HCT116 (cell line): ENCODE measurements around the gene SLC35B1. TPM values are rescaled to one million over a fixed set of nuclear protein-coding genes. Genes with fewer than 3 reads are reported as not detected.

Experiments
- ATAC-seq: fragments of 200-7000 bp; cut with Tn5 transposase; 2 replicates; pipeline ENCODE4 v1.9.1; 2020; ENCODE audit warnings: mild to moderate bottlenecking, moderate library complexity
- BruUV-seq: library from RNA; stranded (reverse); fragments of 400-500 nt; replicated peaks from 2 replicates; lab custom pipeline; 2021; lab: Mats Ljungman, UMichigan
- CTCF ChIA-PET: fragments of 300-600 bp; sonication (Branson Sonifier 250); formaldehyde crosslinking; loops from one replicate; lab custom pipeline; 2021; ENCODE audit warnings: antibody characterized with exemption; lab: Charles Lee
- POLR2A ChIA-PET: fragments of 300-600, 350-600 bp; sonication (Branson Sonifier 250); formaldehyde crosslinking; loops from one replicate; lab custom pipeline; 2021; ENCODE audit warnings: antibody characterized with exemption; lab: Charles Lee
- RAD21 ChIA-PET, 2 experiments: fragments of 300-600 bp; sonication (Branson Sonifier 250); formaldehyde crosslinking; loops; one replicate each; lab custom pipeline; 2023; ENCODE audit warnings: low total read pairs in 2 of 2; ENCODE audit not compliant: uncharacterized antibody in 2 of 2, unreplicated experiment in 2 of 2, low non-redundant PET in 1 of 2; lab: Charles Lee
- DNase-seq: peaks from one replicate; pipeline ENCODE4 v3.0.0-alpha.2; 2010; ENCODE audit warnings: low read depth, low spot score
- H2AFZ ChIP-seq: fragments of 200-600 bp; shearing (Covaris generic), sonication (generic); 2 replicates; pipeline ENCODE4 v1.6.1; 2017; ENCODE audit warnings: low read depth, mixed run types, mixed read lengths, antibody characterized with exemption, low read length; ENCODE audit not compliant: poor library complexity, severe bottlenecking
- H3K27ac ChIP-seq: 2 replicates; pipeline ENCODE4 v1.5.1; 2012; ENCODE audit warnings: low read depth, low read length
- H3K27me3 ChIP-seq: fragments of 200-600 bp; sonication (generic); 2 replicates; pipeline ENCODE4 v1.6.1; 2016; ENCODE audit warnings: mixed run types, low read length, mixed read lengths; ENCODE audit not compliant: insufficient read depth
- H3K36me3 ChIP-seq, 2 experiments: fragments of 200-500 bp in 1 of 2; fragments of 200-600 bp in 1 of 2; sonication (Bioruptor generic) in 1 of 2; sonication (generic) in 1 of 2; 2 replicates each; pipeline versions ENCODE4 v1.5.1 to v1.6.1; 2014 to 2016; ENCODE audit warnings: low read length in 2 of 2, inconsistent platforms in 1 of 2, mixed read lengths in 1 of 2, mixed run types in 1 of 2; ENCODE audit not compliant: insufficient read depth in 2 of 2, control insufficient read depth in 1 of 2
- H3K4me1 ChIP-seq, 2 experiments: fragments of 200-600 bp in 1 of 2; sonication (generic) in 1 of 2; 2 replicates each; pipeline versions ENCODE4 v1.5.1 to v1.6.1; 2012 to 2017; ENCODE audit warnings: low read length in 2 of 2, inconsistent platforms in 1 of 2, mild to moderate bottlenecking in 1 of 2, mixed read lengths in 1 of 2, mixed run types in 1 of 2, moderate library complexity in 1 of 2; ENCODE audit not compliant: insufficient read depth in 2 of 2, control insufficient read depth in 1 of 2
- H3K4me2 ChIP-seq: fragments of 200-600 bp; sonication (generic); 2 replicates; pipeline ENCODE4 v1.6.1; 2017; ENCODE audit warnings: mixed run types, low read length, mixed read lengths
- H3K4me3 ChIP-seq, 2 experiments: fragments of 200-600 bp in 1 of 2; sonication (generic) in 1 of 2; replicated peaks in 1 of 2; 2 replicates each; pipeline ENCODE4 v1.5.1; 2011 to 2016; ENCODE audit warnings: low read length in 2 of 2, control low read depth in 1 of 2, low read depth in 1 of 2, mild to moderate bottlenecking in 1 of 2, mixed read lengths in 1 of 2, mixed run types in 1 of 2
- H3K79me2 ChIP-seq: fragments of 200-600 bp; sonication (generic); 2 replicates; pipeline ENCODE4 v1.6.1; 2017; ENCODE audit warnings: mild to moderate bottlenecking, mixed run types, low read length, moderate library complexity, mixed read lengths; ENCODE audit not compliant: insufficient read depth
- H3K9ac ChIP-seq: fragments of 200-600 bp; sonication (generic); 2 replicates; pipeline ENCODE4 v1.6.1; 2016; ENCODE audit warnings: low read length, mixed read lengths
- H3K9me2 ChIP-seq: fragments of 200-600 bp; sonication (generic), shearing (Covaris generic); 2 replicates; pipeline ENCODE4 v1.6.1; 2017; ENCODE audit warnings: mixed run types, mild to moderate bottlenecking, moderate library complexity; ENCODE audit not compliant: insufficient read depth
- H3K9me3 ChIP-seq, 2 experiments: fragments of 200-500 bp in 1 of 2; fragments of 200-600 bp in 1 of 2; sonication (Bioruptor generic) in 1 of 2; sonication (generic) in 1 of 2; 2 replicates each; pipeline ENCODE4 v1.6.1; 2014 to 2017; ENCODE audit warnings: low read length in 2 of 2, mixed read lengths in 2 of 2, inconsistent platforms in 1 of 2, low read depth in 1 of 2, mild to moderate bottlenecking in 1 of 2, mixed run types in 1 of 2, moderate library complexity in 1 of 2; ENCODE audit not compliant: control insufficient read depth in 1 of 2, insufficient read depth in 1 of 2
- H4K20me1 ChIP-seq: fragments of 200-600 bp; sonication (generic), shearing (Covaris generic); 2 replicates; pipeline ENCODE4 v1.6.1; 2017; ENCODE audit warnings: mixed run types, mild to moderate bottlenecking, moderate library complexity; ENCODE audit not compliant: insufficient read depth
- FOSL1 ChIP-seq: IDR thresholded peaks from 2 replicates; pipeline ENCODE4 v1.6.1; 2012; ENCODE audit warnings: low read depth
- POLR2A ChIP-seq: IDR thresholded peaks from 2 replicates; pipeline ENCODE4 v1.7.0; 2011; ENCODE audit warnings: borderline replicate concordance; ENCODE audit not compliant: insufficient read depth, insufficient read length; ENCODE audit errors: extremely low read depth
- POLR2AphosphoS5 ChIP-seq: IDR thresholded peaks from 2 replicates; pipeline ENCODE4 v1.6.1; 2011; ENCODE audit warnings: mild to moderate bottlenecking, low read depth, low read length, moderate library complexity
- SIN3A ChIP-seq: IDR thresholded peaks from 2 replicates; pipeline ENCODE4 v1.6.1; 2012; ENCODE audit warnings: low read depth
- SP1 ChIP-seq: IDR thresholded peaks from 2 replicates; pipeline ENCODE4 v1.6.1; 2012; ENCODE audit warnings: low read depth
- YY1 ChIP-seq: IDR thresholded peaks from 2 replicates; pipeline ENCODE4 v1.6.1; 2011; ENCODE audit warnings: low read length, low read depth, moderate library complexity, mild to moderate bottlenecking; ENCODE audit not compliant: insufficient replicate concordance; ENCODE audit errors: extremely low read depth
- intact Hi-C: fragments of 100-400 bp; cut with micrococcal nuclease; formaldehyde crosslinking; loops from 2 replicates; pipeline ENCODE4 v1.10.0; 2022
- total RNA-seq: library from RNA; stranded (reverse); gene quantifications from one replicate; pipeline ENCODE4 v1.2.1, GENCODE V29; 2021; ENCODE audit not compliant: unreplicated experiment
- TF ChIP-seq, protein P1 (sequence below): IDR thresholded peaks from 2 replicates; pipeline ENCODE4 v1.6.1; 2011; ENCODE audit warnings: mild to moderate bottlenecking, low read length, moderate library complexity; ENCODE audit not compliant: insufficient replicate concordance; ENCODE audit errors: extremely low read depth
- TF ChIP-seq, protein P2 (sequence below): IDR thresholded peaks from 2 replicates; pipeline ENCODE4 v1.6.1; 2012

SLC35B1 gene
- total RNA-seq, 1 experiment from 2014 or later = 87.5 TPM

DNA sequence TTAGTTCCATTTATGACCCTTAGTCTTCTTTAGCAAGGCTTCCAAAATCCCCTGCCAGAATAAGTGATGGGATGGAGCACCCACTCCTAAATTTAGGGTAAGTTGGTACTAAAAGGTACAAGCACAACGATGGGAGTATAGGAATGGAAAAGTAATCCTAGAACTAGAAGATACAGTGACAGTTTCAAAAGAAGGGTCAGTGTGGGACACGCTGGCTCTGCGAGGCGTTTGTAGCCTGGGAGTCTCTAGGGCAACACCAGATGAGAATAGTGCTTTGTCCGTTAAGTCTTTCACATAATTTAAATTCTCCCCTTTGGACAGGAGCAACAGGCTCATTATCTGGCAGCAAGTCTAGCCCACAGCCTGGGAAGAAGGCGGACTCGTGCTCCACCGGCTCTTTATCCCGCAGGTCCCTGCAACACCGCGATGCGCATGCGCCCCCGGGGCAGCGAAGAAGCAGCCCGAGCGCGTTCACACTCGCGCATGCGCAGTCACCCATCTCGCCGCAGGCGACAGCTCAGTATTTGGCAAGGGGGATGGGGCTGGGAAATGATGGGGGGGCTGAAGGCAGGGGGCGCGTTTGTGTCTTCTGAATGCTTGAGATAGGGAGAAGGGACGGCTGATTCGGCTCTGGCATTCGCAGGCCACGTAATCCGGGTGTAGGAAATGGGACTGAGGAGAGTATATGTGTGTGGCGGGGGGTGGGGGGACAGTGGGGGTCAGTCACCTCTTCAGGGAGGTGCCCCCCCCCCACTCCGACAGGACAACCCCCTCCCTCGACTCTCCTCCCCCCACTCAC is 30.4 kb downstream of the SLC35B1 start:
- ChIA-PET POLR2A (interaction anchor here (0.7 to 2.2 kb wide), 10 partner anchors 13 to 883 kb away, joined by 3 to 9 read pairs (median 5); partner anchors contain the start of genes FAM117A, NXPH3 and SLC35B1), CTCF (interaction anchor here (0.6 to 1.0 kb wide), 7 partner anchors 10 to 594 kb away, joined by 3 to 5 read pairs (median 4); partner anchors contain the start of genes PHB1 and SLC35B1), RAD21 (interaction anchor here (0.6 to 0.7 kb wide), 4 partner anchors 10 to 243 kb away, joined by 3 to 5 read pairs (median 4); no protein-coding TSS in a partner anchor)
- peak overlapping the region; percentile 51 for H3K27ac ChIP-seq
- H4K20me1 ChIP-seq = no peaks in the 10 kb centered on the region; the same call in 1 of the 2 replicates
- peaks cover 46% of the 10 kb centered on the region for H3K79me2 ChIP-seq
- no peaks in the 10 kb centered on the region; a peak in 1 of 4 replicates for H3K36me3 ChIP-seq
- peak overlapping the region; percentile 74 for H3K9ac ChIP-seq
- H3K27me3 ChIP-seq = no peaks in the 10 kb centered on the region
- no peaks in the 10 kb centered on the region for H3K9me2 ChIP-seq
- H2AFZ ChIP-seq = no peak overlapping the region
- H3K9me3 ChIP-seq = no peaks in the 10 kb centered on the region
- TF ChIP-seq POLR2AphosphoS5 (peak; percentile 84), YY1 (peak; percentile 37), SIN3A (peak; percentile 87), POLR2A (peak; percentile 78), SP1 (no peak), FOSL1 (no peak)
- TF ChIP-seq, protein P1, sequence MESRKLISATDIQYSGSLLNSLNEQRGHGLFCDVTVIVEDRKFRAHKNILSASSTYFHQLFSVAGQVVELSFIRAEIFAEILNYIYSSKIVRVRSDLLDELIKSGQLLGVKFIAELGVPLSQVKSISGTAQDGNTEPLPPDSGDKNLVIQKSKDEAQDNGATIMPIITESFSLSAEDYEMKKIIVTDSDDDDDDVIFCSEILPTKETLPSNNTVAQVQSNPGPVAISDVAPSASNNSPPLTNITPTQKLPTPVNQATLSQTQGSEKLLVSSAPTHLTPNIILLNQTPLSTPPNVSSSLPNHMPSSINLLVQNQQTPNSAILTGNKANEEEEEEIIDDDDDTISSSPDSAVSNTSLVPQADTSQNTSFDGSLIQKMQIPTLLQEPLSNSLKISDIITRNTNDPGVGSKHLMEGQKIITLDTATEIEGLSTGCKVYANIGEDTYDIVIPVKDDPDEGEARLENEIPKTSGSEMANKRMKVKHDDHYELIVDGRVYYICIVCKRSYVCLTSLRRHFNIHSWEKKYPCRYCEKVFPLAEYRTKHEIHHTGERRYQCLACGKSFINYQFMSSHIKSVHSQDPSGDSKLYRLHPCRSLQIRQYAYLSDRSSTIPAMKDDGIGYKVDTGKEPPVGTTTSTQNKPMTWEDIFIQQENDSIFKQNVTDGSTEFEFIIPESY = no peak
- TF ChIP-seq, protein P2, sequence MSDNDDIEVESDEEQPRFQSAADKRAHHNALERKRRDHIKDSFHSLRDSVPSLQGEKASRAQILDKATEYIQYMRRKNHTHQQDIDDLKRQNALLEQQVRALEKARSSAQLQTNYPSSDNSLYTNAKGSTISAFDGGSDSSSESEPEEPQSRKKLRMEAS = 0 out of 2 replicates have a peak, but pooled peaks have one; percentile 45
- peak overlapping the region; percentile 66 to 84 for H3K4me3 ChIP-seq
- peak overlapping the region; percentile 84 for H3K4me2 ChIP-seq
- intact Hi-C loops = no loop called here
- H3K4me1 ChIP-seq = peaks cover 4 to 17% of the 10 kb centered on the region in 2 experiments; a peak in 3 of 4 replicates
- TSS peak; percentile 59 for BruUV-seq
- ATAC-seq (peak; percentile 74), DNase-seq (peak; percentile 90)
